Common myeloid progenitor, CD34-positive (primary cell): ENCODE measurements around the gene MRPL4.
"Not testable (repeated sequence)": the region's sequence is repeated elsewhere in the genome, so short reads cannot be mapped to it uniquely, and the experiment has no call there.

Experiments
- CTCF ChIA-PET: fragments of 350-600 bp; sonication (Branson Sonifier 250); formaldehyde crosslinking; loops from one replicate; lab custom pipeline; 2021; ENCODE audit warnings: antibody characterized with exemption; lab: Charles Lee
- POLR2A ChIA-PET: fragments of 350-600 bp; sonication (Branson Sonifier 250); formaldehyde crosslinking; loops from one replicate; lab custom pipeline; 2021; ENCODE audit warnings: antibody characterized with exemption; lab: Charles Lee
- DNase-seq, 3 donors: peaks; one replicate each; pipeline versions ENCODE4 v3.0.0 to v3.0.0-alpha.2; 2013
- H3K27ac ChIP-seq, 2 experiments: 1 replicate in 1 of 2; 2 replicates in 1 of 2; pipeline ENCODE4 v1.7.0; 2013; ENCODE audit warnings: inconsistent platforms in 2 of 2, low read length in 2 of 2, mild to moderate bottlenecking in 2 of 2, low read depth in 1 of 2, moderate library complexity in 1 of 2; ENCODE audit not compliant: severe bottlenecking in 2 of 2, insufficient read depth in 1 of 2, poor library complexity in 1 of 2
- H3K27me3 ChIP-seq, 5 experiments: replicated peaks in 2 of 5; 1 replicate in 3 of 5; 2 replicates in 2 of 5; pipeline versions ENCODE4 v1.6.1 to v1.7.0; 2013; ENCODE audit warnings: low read length in 4 of 5, mild to moderate bottlenecking in 2 of 5, moderate library complexity in 2 of 5, inconsistent platforms in 1 of 5; ENCODE audit not compliant: insufficient read depth in 5 of 5, control insufficient read depth in 4 of 5
- H3K36me3 ChIP-seq, 4 experiments: 1 replicate in 2 of 4; 2 replicates in 2 of 4; pipeline versions ENCODE4 v1.6.1 to v1.7.0; 2013; ENCODE audit warnings: low read length in 3 of 4, control low read depth in 1 of 4, mild to moderate bottlenecking in 1 of 4; ENCODE audit not compliant: control insufficient read depth in 4 of 4, insufficient read depth in 4 of 4
- H3K4me1 ChIP-seq, 4 experiments: 1 replicate in 3 of 4; 2 replicates in 1 of 4; pipeline versions ENCODE4 v1.6.1 to v1.7.1; 2013; ENCODE audit warnings: low read length in 3 of 4, mild to moderate bottlenecking in 3 of 4, control low read depth in 1 of 4, inconsistent platforms in 1 of 4, moderate library complexity in 1 of 4; ENCODE audit not compliant: control insufficient read depth in 4 of 4, insufficient read depth in 4 of 4; ENCODE audit errors: control extremely low read depth in 1 of 4
- H3K4me3 ChIP-seq, 7 experiments: 1 replicate in 4 of 7; 2 replicates in 3 of 7; pipeline versions ENCODE4 v1.5.1 to v1.7.0; 2013; ENCODE audit warnings: mild to moderate bottlenecking in 7 of 7, low read length in 6 of 7, moderate library complexity in 6 of 7, inconsistent platforms in 2 of 7, low read depth in 2 of 7, control low read depth in 1 of 7; ENCODE audit not compliant: insufficient read depth in 4 of 7, control insufficient read depth in 1 of 7; ENCODE audit errors: extremely low read depth in 1 of 7
- H3K9me3 ChIP-seq, 5 experiments: 1 replicate in 4 of 5; 2 replicates in 1 of 5; pipeline versions ENCODE4 v1.6.1 to v1.7.1; 2013; ENCODE audit warnings: low read length in 4 of 5, mild to moderate bottlenecking in 2 of 5, inconsistent platforms in 1 of 5, low read depth in 1 of 5, moderate library complexity in 1 of 5; ENCODE audit not compliant: control insufficient read depth in 4 of 5, insufficient read depth in 2 of 5; ENCODE audit errors: control extremely low read depth in 1 of 5
- WGBS: methylation state at CpG from one replicate; pipeline ENCODE4 v1.1.5; 2013; ENCODE audit not compliant: insufficient coverage; 5-methylcytosine and 5-hydroxymethylcytosine counted together

MRPL4 gene

DNA sequence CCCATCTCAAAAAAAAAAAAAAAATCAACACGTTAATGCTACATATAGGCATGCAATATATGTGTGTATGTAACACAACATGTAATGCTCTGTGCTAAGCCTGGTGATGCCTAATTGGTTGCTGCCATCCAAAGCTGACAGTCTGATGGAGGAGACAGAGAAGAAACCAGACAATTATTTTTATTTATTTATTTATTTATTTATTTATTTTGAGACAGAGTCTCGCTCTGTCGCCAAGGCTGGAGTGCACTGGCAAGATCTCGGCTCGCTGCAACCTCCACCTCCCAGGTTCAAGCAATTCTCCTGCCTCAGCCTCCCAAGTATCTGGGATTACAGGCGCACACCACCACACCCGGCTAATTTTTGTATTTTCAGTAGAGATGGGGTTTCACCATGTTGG is 16.6 kb upstream of the MRPL4 start:
- not testable (repeated sequence) for H3K27ac ChIP-seq, H3K36me3 ChIP-seq, DNase-seq, H3K27me3 ChIP-seq, H3K4me3 ChIP-seq, H3K9me3 ChIP-seq
- CTCF ChIA-PET = interaction anchor here (1.1 to 2.6 kb wide), 3 partner anchors 13 to 16 kb away, joined by 4 to 13 read pairs (median 6); no protein-coding TSS in a partner anchor
- no CpG with 5 or more reads among the region's 7 CpGs for WGBS
- H3K4me1 ChIP-seq = peaks cover 0 to 39% (median 26%) of the 10 kb centered on the region in 4 experiments
- POLR2A ChIA-PET = interaction anchor here (0.6 kb wide), 1 partner anchor 289 kb away, joined by 3 read pairs; no protein-coding TSS in a partner anchor

DNA sequence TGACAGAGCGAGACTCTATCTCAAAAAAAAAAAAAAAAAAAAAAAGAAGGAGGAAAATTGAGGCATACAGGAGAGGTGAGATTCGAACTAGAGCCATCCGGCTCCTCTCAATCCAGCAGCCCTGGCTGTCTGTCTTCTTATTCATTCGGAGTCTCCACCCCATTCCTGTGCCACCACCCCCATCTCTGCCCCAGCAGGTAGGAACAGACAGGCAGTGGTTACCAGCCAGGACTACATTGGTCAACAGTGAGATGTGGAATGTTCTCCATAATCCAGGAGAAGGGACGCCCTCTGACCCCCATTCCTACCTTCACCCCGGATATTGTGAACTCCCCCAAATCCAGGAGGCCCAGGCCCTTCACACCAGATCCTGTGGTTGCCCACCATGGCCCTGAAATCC is 14.3 kb upstream of the MRPL4 start:
- ChIA-PET POLR2A (interaction anchor here (0.6 kb wide), 1 partner anchor 10 kb away, joined by 3 read pairs; no protein-coding TSS in a partner anchor), CTCF (interaction anchor here (0.6 to 2.6 kb wide), 4 partner anchors 9 to 137 kb away, joined by 3 to 13 read pairs (median 4); no protein-coding TSS in a partner anchor)
- H3K27me3 ChIP-seq = no peaks in the 10 kb centered on the region
- H3K27ac ChIP-seq = no peak overlapping the region
- no peaks in the 10 kb centered on the region for H3K36me3 ChIP-seq
- WGBS = 90% methylated on average over 3 of the region's 6 CpGs
- no peak overlapping the region for H3K4me3 ChIP-seq
- no peak for DNase-seq
- H3K4me1 ChIP-seq = peaks cover 0 to 25% (median 19%) of the 10 kb centered on the region in 4 experiments
- no peaks in the 10 kb centered on the region for H3K9me3 ChIP-seq

DNA sequence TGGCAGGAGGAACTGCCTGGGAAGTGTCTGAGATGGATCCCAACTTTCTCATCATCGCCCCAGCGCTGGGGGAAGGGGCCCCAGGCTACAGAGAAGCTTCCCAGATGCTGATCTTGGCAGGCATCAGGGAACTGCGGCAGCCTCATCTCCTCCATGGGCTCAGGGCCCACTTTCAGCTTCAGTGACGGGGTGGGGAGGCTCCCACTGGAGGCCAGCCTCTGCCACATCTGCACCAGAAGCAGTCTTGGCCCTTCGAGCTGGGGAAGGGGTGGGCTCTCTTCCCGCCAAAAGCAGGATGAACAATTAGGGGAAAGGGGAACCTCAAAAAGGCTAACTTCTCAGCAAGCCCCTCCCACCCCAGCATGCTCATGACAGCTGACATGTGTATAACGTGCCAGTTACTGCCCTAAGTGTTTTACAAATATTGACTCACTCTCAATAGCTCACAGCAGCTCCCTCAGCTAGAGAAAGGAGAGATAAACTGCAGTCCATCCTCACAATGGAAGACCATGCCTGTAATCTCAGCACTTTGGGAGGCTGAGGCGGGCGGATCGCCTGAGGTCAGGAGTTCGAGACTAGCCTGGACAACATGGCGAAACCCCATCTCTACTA is 13.7 kb upstream of the MRPL4 start:
- no peaks in the 10 kb centered on the region for H3K9me3 ChIP-seq
- H3K4me3 ChIP-seq = no peak overlapping the region
- H3K27me3 ChIP-seq = no peaks in the 10 kb centered on the region
- ChIA-PET POLR2A (interaction anchor here (0.5 to 0.6 kb wide), 2 partner anchors 11 to 49 kb away, joined by 3 read pairs; no protein-coding TSS in a partner anchor), CTCF (interaction anchor here (0.6 to 1.5 kb wide), 4 partner anchors 10 to 136 kb away, joined by 3 to 5 read pairs (median 4); no protein-coding TSS in a partner anchor)
- H3K36me3 ChIP-seq = no peaks in the 10 kb centered on the region
- no peak overlapping the region for H3K27ac ChIP-seq
- peaks cover 0 to 25% (median 19%) of the 10 kb centered on the region in 4 experiments for H3K4me1 ChIP-seq
- WGBS = 93% methylated on average over 3 of the region's 12 CpGs
- peak in 2 of 3 donors; percentile 52 to 56 for DNase-seq

DNA sequence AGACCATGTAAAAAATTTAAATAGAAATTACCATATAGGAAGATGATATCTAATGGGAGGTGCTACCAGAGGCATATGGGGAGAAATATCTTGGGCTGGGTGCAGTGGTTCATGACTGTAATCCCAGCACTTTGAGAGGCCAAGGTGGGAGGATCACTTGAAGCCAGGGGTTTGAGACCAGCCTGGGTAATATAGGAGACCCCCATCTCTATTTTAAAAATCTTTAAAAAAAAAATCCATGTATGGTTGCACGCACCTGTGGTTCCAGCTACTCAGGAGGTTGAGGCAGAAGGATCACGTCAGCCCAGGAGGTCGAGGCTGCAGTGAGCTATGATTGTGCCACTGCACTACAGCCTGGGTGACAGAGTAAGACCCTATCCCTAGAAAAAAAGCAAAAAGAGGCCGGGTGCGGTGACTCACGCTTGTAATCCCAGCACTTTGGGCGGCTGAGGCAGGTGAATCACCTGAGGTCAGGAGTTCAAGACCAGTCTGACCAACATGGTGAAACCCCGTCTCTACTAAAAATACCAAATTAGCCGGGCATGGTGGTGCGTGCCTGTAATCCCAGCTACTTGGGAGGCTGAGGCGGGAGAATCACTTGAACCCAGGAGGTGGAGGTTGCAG is 10.1 kb upstream of the MRPL4 start:
- peaks cover 0 to 12% (median 9%) of the 10 kb centered on the region in 4 experiments for H3K4me1 ChIP-seq
- H3K27ac ChIP-seq, DNase-seq, POLR2A ChIA-PET, H3K27me3 ChIP-seq, H3K4me3 ChIP-seq, H3K36me3 ChIP-seq, CTCF ChIA-PET, H3K9me3 ChIP-seq: not testable (repeated sequence)
- WGBS = 98% methylated on average over 11 of the region's 11 CpGs

DNA sequence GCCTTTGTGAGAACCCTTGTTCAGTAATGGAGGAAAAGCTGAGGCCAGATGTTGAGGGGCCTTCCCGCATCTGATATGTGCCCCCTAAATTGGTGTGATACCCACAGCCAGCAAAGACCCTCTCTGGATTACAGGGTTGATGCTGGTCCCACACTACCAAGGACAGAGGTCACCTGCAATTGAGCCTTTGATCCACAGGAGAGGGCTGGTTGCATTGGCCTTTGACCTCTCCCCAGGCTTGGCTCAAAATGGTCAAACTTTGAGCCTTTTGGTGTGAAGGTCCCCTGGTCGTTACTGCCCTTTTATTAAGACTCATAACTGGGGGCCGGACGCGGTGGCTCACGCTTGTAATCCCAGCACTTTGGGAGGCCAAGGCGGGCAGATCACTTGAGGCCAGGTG is 8.4 kb upstream of the MRPL4 start:
- no peaks in the 10 kb centered on the region for H3K36me3 ChIP-seq
- no peaks in the 10 kb centered on the region for H3K27me3 ChIP-seq
- no peak for DNase-seq
- H3K27ac ChIP-seq = no peak overlapping the region
- POLR2A ChIA-PET = interaction anchor here (0.6 kb wide), 1 partner anchor 16 kb away, joined by 4 read pairs; no protein-coding TSS in a partner anchor
- CTCF ChIA-PET = interaction anchor here (0.7 to 0.9 kb wide), 3 partner anchors 15 to 155 kb away, joined by 3 read pairs; no protein-coding TSS in a partner anchor
- no peak overlapping the region for H3K4me3 ChIP-seq
- WGBS = 97% methylated on average over 7 of the region's 7 CpGs
- H3K4me1 ChIP-seq = peaks cover 0 to 1% (median under 1%) of the 10 kb centered on the region in 4 experiments
- H3K9me3 ChIP-seq = no peaks in the 10 kb centered on the region

DNA sequence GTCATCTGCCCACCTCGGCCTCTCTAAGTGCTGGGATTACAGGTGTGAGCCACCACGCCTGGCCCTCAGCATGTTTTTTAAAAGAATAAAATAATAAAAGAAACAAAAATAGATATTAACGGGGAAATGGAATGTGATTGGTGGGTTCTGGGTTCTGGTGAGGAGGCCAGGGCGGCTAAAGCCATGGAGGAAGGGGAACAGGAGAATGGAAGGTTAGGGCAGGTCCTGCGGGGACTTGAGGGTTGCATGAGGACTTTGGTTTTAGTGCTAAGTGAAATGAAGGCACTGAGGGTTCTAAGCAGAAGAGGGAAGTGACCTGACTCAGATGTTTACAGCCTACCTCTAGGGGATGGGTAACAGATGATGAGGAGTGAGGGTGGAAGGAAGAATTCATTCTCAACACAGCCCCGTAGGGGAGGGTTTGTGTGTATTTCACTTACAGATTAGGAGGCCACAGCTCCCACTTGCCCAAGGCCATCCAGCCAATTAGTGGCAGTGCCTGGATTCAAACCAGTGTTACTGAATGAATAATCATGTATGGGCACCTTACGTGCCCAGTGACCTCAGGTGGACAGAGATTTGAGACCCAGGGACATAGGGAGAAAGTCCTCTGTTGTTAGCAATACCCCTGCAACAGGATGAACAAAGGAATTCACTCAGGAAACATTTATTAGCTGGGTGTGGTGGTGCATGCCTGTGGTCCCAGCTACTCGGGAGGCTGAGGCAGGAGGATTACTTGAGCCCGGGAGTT is 6.7 kb upstream of the MRPL4 start:
- WGBS = 61% methylated on average over 3 of the region's 9 CpGs
- no peaks in the 10 kb centered on the region for H3K9me3 ChIP-seq
- no peaks in the 10 kb centered on the region for H3K27me3 ChIP-seq
- H3K4me3 ChIP-seq = no peak overlapping the region
- no peak for DNase-seq
- no peaks in the 10 kb centered on the region for H3K36me3 ChIP-seq
- H3K27ac ChIP-seq = no peak overlapping the region
- ChIA-PET POLR2A (interaction anchor here (0.8 kb wide), 1 partner anchor 14 kb away, joined by 3 read pairs; no protein-coding TSS in a partner anchor), CTCF (interaction anchor here (1.1 to 1.9 kb wide), 3 partner anchors 24 to 85 kb away, joined by 3 to 6 read pairs (median 3); no protein-coding TSS in a partner anchor)
- no peaks in the 10 kb centered on the region for H3K4me1 ChIP-seq
